AG04450 (cell line): Measurements from ENCODE around the gene CACNA1D. TPM values are rescaled to one million over a fixed set of nuclear protein-coding genes. Genes with fewer than 3 reads are reported as not detected.

Experiments used
- CTCF ChIA-PET: fragments of 300-600, 350-600 bp; formaldehyde crosslinking; extraction: SDS; loops from one replicate; lab custom pipeline; 2022; ENCODE audit warnings: antibody characterized with exemption, inconsistent platforms; lab: Charles Lee
- POLR2A ChIA-PET: fragments of 350-600 bp; formaldehyde crosslinking; extraction: SDS; loops from one replicate; lab custom pipeline; 2021; ENCODE audit warnings: antibody characterized with exemption, inconsistent platforms; lab: Yijun Ruan, JAX
- DNase-seq: peaks from one replicate; pipeline ENCODE4 v3.0.0-alpha.2; 2011; ENCODE audit warnings: low read depth, low spot score
- H3K27ac ChIP-seq: one replicate; pipeline ENCODE4 v1.5.1; 2012; ENCODE audit warnings: low read depth, low read length, control low read depth
- H3K27me3 ChIP-seq: one replicate; pipeline ENCODE4 v1.6.0; 2012; ENCODE audit warnings: low read length; ENCODE audit not compliant: control insufficient read depth, insufficient read depth
- H3K4me3 ChIP-seq: 2 replicates; pipeline ENCODE4 v1.5.1; 2011; ENCODE audit warnings: mild to moderate bottlenecking, low read depth, low read length, control low read depth
- H3K9me3 ChIP-seq: 2 replicates; pipeline ENCODE4 v1.5.1; 2012; ENCODE audit warnings: low read length; ENCODE audit not compliant: control insufficient read depth, insufficient read depth
- polyA plus RNA-seq: library from polyadenylated mRNA; depleted of rRNA; stranded (reverse); fragments of >200 nt; gene quantifications from 2 replicates; pipeline ENCODE4 v1.2.3, GENCODE V29; 2011
- TF ChIP-seq, protein P1 (sequence below): IDR thresholded peaks from 2 replicates; pipeline ENCODE4 v1.5.1; 2011; ENCODE audit warnings: low read depth, low read length, control low read depth, inconsistent platforms

CACNA1D gene
- polyA plus RNA-seq, 1 experiment = 0.07 TPM

DNA sequence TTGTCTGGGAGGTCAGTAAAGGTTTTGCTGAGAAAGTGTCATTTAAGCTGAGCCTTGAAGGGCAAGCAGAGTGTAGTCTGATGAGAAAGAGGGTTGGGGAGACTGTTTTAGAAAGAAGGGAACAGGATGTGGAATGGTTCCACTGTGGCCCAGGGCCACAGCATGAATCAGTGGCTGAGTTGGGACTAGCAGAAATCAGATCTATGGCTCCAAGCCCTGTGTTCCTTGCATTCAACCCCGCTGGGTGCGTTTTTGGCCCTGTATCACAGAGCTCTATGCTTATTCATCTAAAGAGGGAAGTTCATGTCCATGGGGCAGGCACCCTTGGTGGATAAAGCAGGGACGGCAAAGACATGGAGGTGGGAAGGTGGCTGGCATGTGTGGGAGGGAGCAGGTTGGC is 151.3 kb downstream of the CACNA1D start:
- no peak for DNase-seq
- CTCF ChIA-PET = no interaction called here

DNA sequence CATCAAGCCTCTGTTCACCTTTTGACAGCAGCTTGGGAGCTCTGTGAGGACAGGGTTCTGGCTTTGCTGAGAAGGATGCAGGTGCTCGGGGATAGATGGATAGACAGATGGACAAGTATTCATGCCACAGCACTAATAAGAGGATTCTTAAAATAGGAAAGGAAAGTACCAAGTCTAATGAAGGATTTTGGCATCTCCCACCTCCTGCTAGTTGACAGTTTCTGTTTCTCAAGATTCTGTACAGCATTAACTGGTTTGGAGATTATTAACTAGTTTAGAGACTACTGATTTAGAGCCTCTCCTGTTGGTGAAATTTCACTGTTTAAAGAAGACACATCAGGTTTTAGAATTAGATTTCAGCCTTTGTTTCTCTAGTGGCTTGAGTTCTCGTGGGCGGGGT is 152.3 kb downstream of the CACNA1D start:
- no peak for DNase-seq
- Histone ChIP-seq H3K9me3 (no peaks in the 10 kb centered on the region), H3K27ac (no peak overlapping the region), H3K27me3 (no peaks in the 10 kb centered on the region), H3K4me3 (no peak overlapping the region)
- POLR2A ChIA-PET = no interaction called here
- CTCF ChIA-PET = no interaction called here
- TF ChIP-seq, protein P1, sequence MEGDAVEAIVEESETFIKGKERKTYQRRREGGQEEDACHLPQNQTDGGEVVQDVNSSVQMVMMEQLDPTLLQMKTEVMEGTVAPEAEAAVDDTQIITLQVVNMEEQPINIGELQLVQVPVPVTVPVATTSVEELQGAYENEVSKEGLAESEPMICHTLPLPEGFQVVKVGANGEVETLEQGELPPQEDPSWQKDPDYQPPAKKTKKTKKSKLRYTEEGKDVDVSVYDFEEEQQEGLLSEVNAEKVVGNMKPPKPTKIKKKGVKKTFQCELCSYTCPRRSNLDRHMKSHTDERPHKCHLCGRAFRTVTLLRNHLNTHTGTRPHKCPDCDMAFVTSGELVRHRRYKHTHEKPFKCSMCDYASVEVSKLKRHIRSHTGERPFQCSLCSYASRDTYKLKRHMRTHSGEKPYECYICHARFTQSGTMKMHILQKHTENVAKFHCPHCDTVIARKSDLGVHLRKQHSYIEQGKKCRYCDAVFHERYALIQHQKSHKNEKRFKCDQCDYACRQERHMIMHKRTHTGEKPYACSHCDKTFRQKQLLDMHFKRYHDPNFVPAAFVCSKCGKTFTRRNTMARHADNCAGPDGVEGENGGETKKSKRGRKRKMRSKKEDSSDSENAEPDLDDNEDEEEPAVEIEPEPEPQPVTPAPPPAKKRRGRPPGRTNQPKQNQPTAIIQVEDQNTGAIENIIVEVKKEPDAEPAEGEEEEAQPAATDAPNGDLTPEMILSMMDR = no peak

More for the DNA sequence above, 151.3 kb downstream of the CACNA1D start:
- Histone ChIP-seq H3K27me3 (no peaks in the 10 kb centered on the region), H3K4me3 (no peak overlapping the region), H3K9me3 (no peaks in the 10 kb centered on the region), H3K27ac (no peak overlapping the region)
- POLR2A ChIA-PET = no interaction called here
- TF ChIP-seq, protein P1 = no peak

DNA sequence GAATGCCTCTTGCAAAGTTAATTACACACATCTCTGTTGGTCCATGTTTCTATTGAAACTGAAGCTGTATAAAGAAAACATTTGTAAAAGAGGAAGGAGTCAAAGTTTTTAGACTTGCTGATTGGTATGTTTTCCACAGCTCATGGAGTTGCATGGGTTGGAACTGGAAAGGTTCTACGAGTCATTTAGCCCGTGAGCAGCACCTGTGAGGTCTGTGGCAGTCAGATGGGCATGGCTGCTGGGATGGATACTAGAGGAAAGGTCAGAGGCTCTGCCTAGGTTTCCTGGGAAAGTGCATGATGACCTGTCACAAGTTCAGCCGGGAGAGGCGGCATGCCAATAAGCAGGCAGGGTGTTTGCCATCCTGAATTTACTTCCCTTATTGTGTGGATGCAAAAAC is 155.4 kb downstream of the CACNA1D start:
- CTCF ChIA-PET = no interaction called here
- TF ChIP-seq, protein P1 = no peak
- Histone ChIP-seq H3K27ac (no peak overlapping the region), H3K9me3 (no peaks in the 10 kb centered on the region), H3K4me3 (no peak overlapping the region), H3K27me3 (no peaks in the 10 kb centered on the region)
- no peak for DNase-seq
- POLR2A ChIA-PET = no interaction called here

DNA sequence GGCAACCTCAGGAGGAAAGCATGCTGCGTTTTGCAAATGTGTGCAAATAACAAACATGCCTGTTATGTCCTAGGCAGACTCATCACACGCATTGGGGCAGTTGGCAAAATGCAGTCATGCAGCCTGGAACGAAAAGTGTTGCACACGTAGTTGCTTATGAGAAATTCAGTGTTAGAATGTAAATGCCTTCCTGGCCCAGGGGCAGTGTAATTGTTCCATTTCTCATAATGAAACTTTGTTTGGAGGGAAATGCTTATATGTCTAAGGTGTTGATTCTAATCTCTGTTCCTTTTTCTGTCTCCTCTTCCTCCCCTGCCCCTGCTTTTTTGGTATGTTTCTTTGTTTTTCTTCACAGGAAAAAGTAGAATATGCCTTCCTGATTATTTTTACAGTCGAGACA is 156.0 kb downstream of the CACNA1D start:
- no peaks in the 10 kb centered on the region for H3K27me3 ChIP-seq
- CTCF ChIA-PET = no interaction called here
- H3K27ac ChIP-seq = no peak overlapping the region
- POLR2A ChIA-PET = no interaction called here
- DNase-seq = no peak
- TF ChIP-seq, protein P1 = no peak
- no peak overlapping the region for H3K4me3 ChIP-seq
- no peaks in the 10 kb centered on the region for H3K9me3 ChIP-seq

DNA sequence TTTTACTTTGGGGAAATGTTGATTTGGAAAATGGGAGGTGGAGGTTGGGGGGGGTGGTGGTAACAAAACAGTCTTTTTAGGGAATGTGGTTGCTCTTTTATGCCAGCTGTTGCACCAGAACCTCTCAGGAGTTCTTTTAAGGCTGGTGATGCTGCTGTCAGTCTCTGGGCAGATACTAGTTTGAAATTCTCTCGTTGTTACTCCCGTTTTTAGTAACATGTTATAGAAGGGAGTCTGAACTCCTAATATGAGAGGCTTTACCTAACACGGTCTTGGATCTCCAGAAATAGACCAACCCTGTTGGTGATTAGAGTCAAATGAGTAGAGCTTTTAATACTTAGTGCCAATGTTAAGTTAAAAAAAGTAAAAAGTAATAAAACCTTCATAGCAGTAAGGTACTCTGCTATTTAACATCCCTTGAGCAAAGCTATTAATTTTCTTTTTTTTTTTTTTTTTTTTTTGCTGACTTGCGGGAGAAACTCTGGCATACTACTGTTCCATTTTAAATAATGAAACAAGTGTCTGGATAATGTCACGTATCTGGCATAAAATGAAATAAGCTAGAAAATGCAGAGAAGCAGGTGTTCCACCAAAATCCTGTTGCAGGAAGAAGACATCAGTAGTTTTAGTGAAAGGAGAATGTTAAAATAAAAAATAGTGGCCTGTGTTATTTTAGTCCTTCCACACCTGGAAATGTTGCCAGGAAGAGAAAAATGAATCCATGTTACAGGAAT is 156.7 kb downstream of the CACNA1D start:
- POLR2A ChIA-PET = no interaction called here

More for the DNA sequence above, 156.7 kb downstream of the CACNA1D start:
- Histone ChIP-seq H3K9me3 (no peaks in the 10 kb centered on the region), H3K27ac (no peak overlapping the region), H3K27me3 (no peaks in the 10 kb centered on the region), H3K4me3 (no peak overlapping the region)
- CTCF ChIA-PET = interaction anchor here (0.6 kb wide), 2 partner anchors 287 to 352 kb away, joined by 4 to 5 read pairs; no protein-coding TSS in a partner anchor
- TF ChIP-seq, protein P1 = no peak
- no peak for DNase-seq
